Ectodermal cell (in vitro differentiated cells): ENCODE measurements around the gene TRERF1.

ENCODE experiments used
- H3K27ac ChIP-seq: 2 replicates; pipeline ENCODE4 v1.7.0; 2013; ENCODE audit warnings: mild to moderate bottlenecking, low read depth, low read length; ENCODE audit not compliant: insufficient read depth, poor library complexity, severe bottlenecking
- H3K27me3 ChIP-seq: 2 replicates; pipeline ENCODE4 v1.7.0; 2013; ENCODE audit warnings: mild to moderate bottlenecking, low read length; ENCODE audit not compliant: insufficient read depth, control insufficient read depth, poor library complexity, severe bottlenecking
- H3K36me3 ChIP-seq: one replicate; pipeline ENCODE4 v1.7.0; 2013; ENCODE audit warnings: low read length; ENCODE audit not compliant: control insufficient read depth, insufficient read depth
- H3K4me1 ChIP-seq: one replicate; pipeline ENCODE4 v1.7.0; 2013; ENCODE audit warnings: low read length; ENCODE audit not compliant: control insufficient read depth, insufficient read depth
- H3K4me3 ChIP-seq: 2 replicates; pipeline ENCODE4 v1.7.0; 2013; ENCODE audit warnings: low read depth, low read length, control low read depth; ENCODE audit not compliant: insufficient read depth
- H3K9me3 ChIP-seq: 2 replicates; pipeline ENCODE4 v1.7.0; 2013; ENCODE audit warnings: mild to moderate bottlenecking, low read length, moderate library complexity; ENCODE audit not compliant: control insufficient read depth
- WGBS, 2 experiments: methylation state at CpG; one replicate each; pipeline ENCODE4 v1.1.7; 2013; ENCODE audit warnings: missing lambda C conversion rate in 2 of 2; 5-methylcytosine and 5-hydroxymethylcytosine counted together

TRERF1 gene

DNA sequence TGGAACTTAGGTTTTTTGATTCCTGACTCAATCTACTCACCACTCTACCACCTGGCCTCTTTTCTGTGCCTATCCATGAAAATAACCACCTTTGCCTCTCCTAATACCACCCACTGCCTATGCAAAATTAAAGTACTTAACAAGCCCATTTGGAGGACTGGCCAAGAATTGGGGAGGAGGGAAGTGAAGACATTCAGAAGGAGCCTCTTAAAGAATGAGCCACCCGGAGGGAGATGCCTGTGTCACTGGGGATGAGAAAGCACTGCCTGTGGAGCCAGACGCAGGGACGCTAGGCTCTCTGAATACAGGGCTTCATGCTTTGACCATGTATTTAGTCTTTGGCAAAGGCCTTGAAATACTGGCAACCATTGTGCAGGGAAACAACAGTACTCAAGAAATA lies 194.1 kb downstream of the TRERF1 start:
- H3K4me3 ChIP-seq, result no peak overlapping the region
- H3K4me1 ChIP-seq, result no peaks in the 10 kb centered on the region
- peaks cover 29% of the 10 kb centered on the region for H3K36me3 ChIP-seq
- 11 to 13% methylated on average over 3 of the region's 3 CpGs for WGBS, 2 experiments
- H3K9me3 ChIP-seq, result no peaks in the 10 kb centered on the region
- H3K27me3 ChIP-seq, result no peaks in the 10 kb centered on the region
- H3K27ac ChIP-seq, result no peak overlapping the region

DNA sequence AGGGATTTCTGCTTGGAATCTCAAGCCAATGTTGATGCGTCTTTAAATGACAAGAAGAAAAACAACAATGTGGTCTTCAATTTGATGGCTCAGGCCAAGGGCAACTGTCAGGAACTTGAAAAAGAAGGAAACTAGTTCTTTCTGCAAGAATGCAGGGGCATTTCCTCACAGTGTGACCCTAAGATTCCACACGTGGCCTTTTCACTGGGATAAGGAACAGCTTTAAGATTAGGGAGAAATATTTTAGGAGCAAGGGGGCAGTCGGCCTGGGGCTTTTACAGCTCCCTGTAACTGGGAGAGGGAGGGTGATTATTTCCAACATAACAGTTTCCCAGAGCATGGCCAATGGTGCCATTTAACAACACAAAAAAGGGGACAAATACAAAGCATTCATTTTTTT lies 194.7 kb downstream of the TRERF1 start:
- 52 to 64% methylated on average over 2 to 3 of the region's 3 CpGs for WGBS, 2 experiments
- Histone ChIP-seq H3K9me3 (no peaks in the 10 kb centered on the region), H3K4me1 (no peaks in the 10 kb centered on the region), H3K27me3 (no peaks in the 10 kb centered on the region), H3K27ac (no peak overlapping the region), H3K4me3 (no peak overlapping the region), H3K36me3 (peaks cover 29% of the 10 kb centered on the region)

DNA sequence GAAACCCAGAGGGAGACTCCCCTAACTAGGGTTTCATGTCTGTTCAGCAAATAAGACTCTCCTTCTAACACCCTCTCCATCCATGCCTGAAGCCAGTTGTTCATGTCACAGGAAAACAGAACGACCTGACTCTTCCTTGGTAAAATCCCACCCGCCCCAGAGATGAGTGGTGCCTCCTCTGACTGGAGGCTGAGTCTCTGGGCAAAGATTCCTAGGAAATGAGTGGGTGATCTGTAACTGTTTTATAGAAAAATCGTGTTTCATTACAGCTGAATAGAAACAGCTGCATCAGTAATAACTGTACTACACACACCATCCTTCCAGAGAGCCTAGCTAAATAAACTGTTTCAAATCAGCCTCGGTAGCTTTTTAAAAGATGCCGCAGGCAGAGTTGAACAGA lies 196.7 kb downstream of the TRERF1 start:
- no peak overlapping the region for H3K4me3 ChIP-seq
- no peaks in the 10 kb centered on the region for H3K9me3 ChIP-seq
- 94 to 95% methylated on average over 5 of the region's 5 CpGs for WGBS, 2 experiments
- peaks cover 29% of the 10 kb centered on the region for H3K36me3 ChIP-seq
- H3K27ac ChIP-seq, result no peak overlapping the region
- H3K4me1 ChIP-seq, result peaks cover 3% of the 10 kb centered on the region
- no peaks in the 10 kb centered on the region for H3K27me3 ChIP-seq

DNA sequence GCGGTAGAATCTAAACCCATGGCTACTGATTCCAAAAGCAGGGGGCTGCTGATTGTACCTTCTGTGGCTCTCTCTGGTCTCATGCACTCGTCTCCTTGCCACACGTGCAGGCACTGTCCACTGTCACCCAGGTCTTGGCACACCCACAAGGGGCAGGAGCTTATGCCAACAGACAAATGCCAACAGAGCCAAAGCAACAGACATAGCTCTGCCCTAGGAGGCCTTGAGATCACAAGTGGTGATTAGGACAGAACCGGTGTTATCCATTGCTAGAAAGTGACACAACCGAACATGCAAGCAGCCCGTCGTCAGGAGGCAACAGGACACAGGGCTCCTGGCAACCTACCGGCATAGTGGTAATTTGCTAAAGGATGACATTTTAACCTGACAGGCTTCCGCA lies 197.2 kb downstream of the TRERF1 start:
- Histone ChIP-seq H3K27ac (no peak overlapping the region), H3K4me3 (no peak overlapping the region), H3K4me1 (peaks cover 3% of the 10 kb centered on the region), H3K36me3 (peaks cover 29% of the 10 kb centered on the region), H3K9me3 (no peaks in the 10 kb centered on the region), H3K27me3 (no peaks in the 10 kb centered on the region)
- 95 to 97% methylated on average over 9 of the region's 9 CpGs for WGBS, 2 experiments

DNA sequence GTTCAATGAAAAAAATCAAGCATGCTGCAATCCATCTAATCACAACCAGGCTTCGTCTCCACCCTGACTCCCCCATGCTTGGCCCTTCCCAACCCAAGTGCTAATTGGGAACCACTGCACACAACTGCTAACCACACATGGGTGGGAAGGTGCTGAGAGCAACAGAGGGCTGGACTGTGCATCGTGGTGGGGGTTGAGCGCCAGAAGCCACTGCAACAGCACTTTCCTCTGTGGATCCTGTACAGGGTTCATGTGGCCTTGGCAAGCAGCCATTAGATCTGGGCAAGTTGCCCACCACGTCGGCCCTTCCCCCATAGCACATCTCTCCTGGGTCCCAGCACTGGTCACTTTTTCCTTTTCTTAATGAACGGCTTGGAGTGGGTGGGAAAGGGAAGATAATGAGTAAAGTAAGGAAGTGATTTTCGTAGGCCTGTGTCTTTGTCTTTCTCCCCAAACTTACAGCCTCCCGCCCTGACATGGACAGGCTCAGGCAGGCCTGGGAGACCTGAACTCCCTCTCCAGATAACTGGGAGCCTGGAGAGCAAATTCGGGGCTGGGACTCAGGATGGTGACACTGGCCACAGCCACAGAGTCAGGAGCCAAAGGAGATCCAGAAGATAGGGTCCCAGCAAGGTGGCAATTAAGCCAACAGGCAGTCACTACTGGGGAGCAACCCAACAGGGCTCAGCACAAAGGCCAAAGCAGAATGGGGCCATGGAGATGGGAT lies 199.7 kb downstream of the TRERF1 start:
- H3K4me1 ChIP-seq, result peaks cover 3% of the 10 kb centered on the region
- 95% methylated on average over 8 to 9 of the region's 9 CpGs for WGBS, 2 experiments
- H3K27me3 ChIP-seq, result no peaks in the 10 kb centered on the region
- no peaks in the 10 kb centered on the region for H3K9me3 ChIP-seq
- peaks cover 29% of the 10 kb centered on the region for H3K36me3 ChIP-seq
- no peak overlapping the region for H3K27ac ChIP-seq
- no peak overlapping the region for H3K4me3 ChIP-seq

DNA sequence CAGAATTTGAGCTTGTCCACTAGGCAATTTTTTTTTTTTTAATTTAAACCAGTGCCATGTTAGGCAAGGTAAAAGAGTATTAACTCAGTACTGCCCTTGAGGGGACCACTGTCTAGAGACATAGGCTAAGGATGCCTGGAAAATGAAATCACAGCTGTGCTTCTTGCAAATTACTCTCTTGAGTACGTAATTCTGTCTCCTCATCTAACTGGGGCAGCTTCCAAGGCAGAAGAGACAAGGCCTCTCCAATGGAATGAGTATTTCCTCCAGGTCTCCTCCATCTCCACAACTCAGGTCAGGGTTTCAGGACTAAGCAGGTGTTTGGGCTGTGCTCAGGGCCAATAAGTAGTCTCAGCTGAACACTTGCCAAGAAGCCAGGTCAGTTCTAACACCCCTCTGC lies 200.2 kb downstream of the TRERF1 start:
- WGBS, 2 experiments, result 93 to 97% methylated on average over 1 of the region's 1 CpG
- Histone ChIP-seq H3K27ac (no peak overlapping the region), H3K36me3 (peaks cover 23% of the 10 kb centered on the region), H3K9me3 (no peaks in the 10 kb centered on the region), H3K27me3 (no peaks in the 10 kb centered on the region), H3K4me1 (peaks cover 3% of the 10 kb centered on the region), H3K4me3 (no peak overlapping the region)

DNA sequence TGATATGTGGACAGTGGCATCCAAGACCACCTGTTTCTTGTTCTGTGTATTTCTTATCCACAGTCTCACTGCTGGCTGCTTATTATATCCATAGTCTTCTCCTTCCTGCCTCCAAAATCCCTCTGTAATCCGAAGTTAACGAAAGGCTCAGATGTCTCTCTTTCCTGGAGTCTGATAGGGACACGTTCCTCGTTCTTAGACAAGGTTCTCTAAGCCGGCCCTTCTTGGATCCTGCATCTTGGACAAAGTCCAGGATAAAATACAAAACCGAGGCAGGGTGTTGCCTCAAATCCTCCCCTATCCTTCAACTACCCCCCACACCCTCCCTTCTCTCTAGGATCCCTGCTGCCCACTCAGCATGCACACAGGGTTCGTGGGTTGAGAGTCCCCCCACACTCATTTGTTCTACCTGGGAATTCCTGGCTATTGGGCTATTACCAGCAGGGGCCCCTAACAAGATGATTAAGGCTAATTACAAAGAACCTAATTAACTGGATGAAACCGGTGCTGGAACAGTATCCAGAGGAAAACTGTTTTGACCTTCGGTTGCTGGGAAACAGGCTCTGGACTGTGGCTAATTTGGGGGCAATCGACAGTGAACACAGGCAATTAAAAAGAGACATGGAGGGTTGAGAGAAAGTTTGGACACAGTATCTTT lies 201.3 kb downstream of the TRERF1 start:
- H3K9me3 ChIP-seq, result no peaks in the 10 kb centered on the region
- peaks cover 19% of the 10 kb centered on the region for H3K36me3 ChIP-seq
- peak overlapping the region; percentile 61 for H3K27ac ChIP-seq
- H3K4me1 ChIP-seq, result peaks cover 3% of the 10 kb centered on the region
- no peak overlapping the region for H3K4me3 ChIP-seq
- WGBS, 2 experiments, result 68 to 76% methylated on average over 10 of the region's 10 CpGs
- no peaks in the 10 kb centered on the region for H3K27me3 ChIP-seq

DNA sequence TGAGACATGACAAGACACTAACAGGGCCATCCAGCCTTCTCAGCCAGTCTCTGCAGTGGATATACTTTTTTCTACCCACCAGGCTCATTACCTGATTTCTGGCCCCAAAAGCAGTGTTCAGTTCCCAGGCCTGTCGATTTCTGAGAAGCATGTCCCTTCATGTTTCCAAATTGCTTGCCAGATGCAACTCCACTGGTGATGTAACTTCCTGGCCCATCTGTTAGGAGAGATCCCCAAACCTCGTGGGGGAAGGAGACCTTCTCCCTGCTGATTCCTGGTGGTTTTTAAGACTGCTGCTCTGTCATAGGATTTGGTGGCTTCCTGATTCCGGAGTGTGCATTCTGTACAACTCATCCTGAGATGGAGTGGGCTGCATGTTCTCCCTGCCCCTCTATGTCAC lies 202.4 kb downstream of the TRERF1 start:
- Histone ChIP-seq H3K4me3 (no peak overlapping the region), H3K27me3 (no peaks in the 10 kb centered on the region), H3K36me3 (peaks cover 16% of the 10 kb centered on the region), H3K9me3 (no peaks in the 10 kb centered on the region), H3K4me1 (peaks cover 3% of the 10 kb centered on the region), H3K27ac (no peak overlapping the region)
- WGBS, 2 experiments, result 95 to 96% methylated on average over 3 of the region's 3 CpGs

DNA sequence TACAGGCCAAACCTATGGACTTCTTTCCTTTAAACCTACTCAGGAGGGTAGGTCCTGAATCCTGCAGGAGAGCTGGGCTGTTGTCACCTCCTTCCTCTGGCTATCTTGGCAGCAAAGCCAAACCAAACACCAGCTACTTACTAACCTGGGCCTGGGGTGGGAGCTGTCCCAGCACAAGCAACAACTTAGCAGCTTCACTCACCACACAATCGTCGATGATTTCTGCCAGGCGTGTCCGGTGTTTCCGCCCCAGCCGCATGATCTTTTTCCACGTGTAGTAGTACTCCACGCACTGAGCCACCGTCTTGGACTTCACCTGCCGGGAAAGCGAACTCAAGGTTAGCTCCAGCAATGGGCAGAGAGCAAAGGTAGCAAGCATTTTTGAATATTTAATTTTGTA lies 208.7 kb downstream of the TRERF1 start:
- peaks cover 10% of the 10 kb centered on the region for H3K36me3 ChIP-seq
- 96% methylated on average over 11 of the region's 11 CpGs for WGBS, 2 experiments
- H3K4me1 ChIP-seq, result no peaks in the 10 kb centered on the region
- no peak overlapping the region for H3K4me3 ChIP-seq
- no peaks in the 10 kb centered on the region for H3K9me3 ChIP-seq
- H3K27ac ChIP-seq, result no peak overlapping the region
- no peaks in the 10 kb centered on the region for H3K27me3 ChIP-seq

DNA sequence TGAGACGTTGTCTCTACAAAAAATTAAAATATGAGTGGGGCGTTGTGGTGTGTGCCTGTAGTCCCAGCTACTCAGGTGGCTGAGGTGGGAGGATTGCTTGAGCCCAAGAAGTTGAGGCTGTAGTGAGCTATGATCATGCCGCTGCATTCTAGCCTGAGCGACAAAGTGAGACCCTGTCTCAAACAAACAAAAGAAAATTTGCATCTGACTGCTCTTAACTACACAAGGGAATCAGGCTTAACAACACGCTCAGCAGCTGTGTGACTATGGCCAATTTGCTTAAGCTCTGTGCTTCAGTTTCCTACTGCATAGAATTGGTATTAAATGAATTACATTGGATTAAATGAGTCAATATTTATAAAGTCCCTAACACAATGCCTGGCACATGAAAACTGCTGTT lies 209.8 kb downstream of the TRERF1 start:
- Histone ChIP-seq H3K27ac (no peak overlapping the region), H3K36me3 (peaks cover 10% of the 10 kb centered on the region), H3K4me3 (no peak overlapping the region), H3K27me3 (no peaks in the 10 kb centered on the region), H3K4me1 (no peaks in the 10 kb centered on the region), H3K9me3 (no peaks in the 10 kb centered on the region)
- 36 to 45% methylated on average over 5 of the region's 5 CpGs for WGBS, 2 experiments
